Esophagus squamous epithelium (tissue), 4 donors: ENCODE results near the gene TIMD4.

Source experiments
- CTCF ChIP-seq, 6 experiments: fragments of 450-650 bp in 4 of 6; fragments of 200-600 bp in 2 of 6; sonication (generic) in 2 of 6; IDR thresholded peaks; one replicate each; pipeline ENCODE4 v1.5.1; 2016 to 2019; ENCODE audit warnings: antibody characterized with exemption in 6 of 6, mild to moderate bottlenecking in 4 of 6, moderate library complexity in 4 of 6
- POLR2A ChIP-seq, 4 donors: fragments of 450-650 bp; IDR thresholded peaks; one replicate each; pipeline ENCODE4 v1.6.1; 2017; ENCODE audit warnings: antibody characterized with exemption in 4 of 4, mild to moderate bottlenecking in 4 of 4, moderate library complexity in 3 of 4

- TF ChIP-seq POLR2A (IDR thresholded peaks at IDR 0.05) (no peak), CTCF (IDR thresholded peaks at IDR 0.05) (no peak)
Measured at GRCh38 chr5:156951359-156951758, 11.7 kb downstream of the TIMD4 start.
